GM12878 (cell line): ENCODE data around the gene IQGAP2. TPM values are rescaled to one million over a fixed set of nuclear protein-coding genes. Genes with fewer than 3 reads are reported as not detected.

ENCODE experiments used
- ATAC-seq: fragments of 200-7000 bp; cut with Tn5 transposase; 3 replicates; pipeline ENCODE4 v1.9.1; 2020; ENCODE audit warnings: mild to moderate bottlenecking, moderate library complexity
- BruUV-seq: library from RNA; stranded (reverse); fragments of 400-500 nt; replicated peaks from 2 replicates; lab custom pipeline; 2021; lab: Mats Ljungman, UMichigan
- CTCF ChIA-PET: fragments of 300-600 bp; sonication (Branson Sonifier 250); formaldehyde crosslinking; extraction: SDS; loops from one replicate; lab custom pipeline; 2021; ENCODE audit warnings: inconsistent platforms; lab: Yijun Ruan, JAX
- POLR2A ChIA-PET: fragments of 350-600 bp; formaldehyde crosslinking; extraction: SDS; loops from one replicate; lab custom pipeline; 2021; ENCODE audit warnings: inconsistent platforms; lab: Charles Lee
- RAD21 ChIA-PET: fragments of 300-600 bp; sonication (Branson Sonifier 250); formaldehyde crosslinking; loops from one replicate; lab custom pipeline; 2023; ENCODE audit warnings: antibody characterized with exemption; ENCODE audit not compliant: unreplicated experiment; lab: Charles Lee
- SMC1A ChIA-PET: fragments of 300-600 bp; sonication (Branson Sonifier 250); formaldehyde crosslinking; loops from one replicate; lab custom pipeline; 2023; ENCODE audit not compliant: unreplicated experiment, uncharacterized antibody; lab: Charles Lee
- DNase-seq: peaks from one replicate; pipeline ENCODE4 v3.0.0-alpha.2; 2011; ENCODE audit warnings: low read depth, low spot score
- FAIRE-seq: peaks from 3 replicates; lab custom pipeline; 2011; peaks lifted over from hg19 to GRCh38; lab: Jason Lieb, UNC
- H2AFZ ChIP-seq: 2 replicates; pipeline ENCODE4 v1.6.0; 2011; ENCODE audit warnings: low read depth, low read length, control low read depth; ENCODE audit not compliant: control insufficient read depth
- H3K27ac ChIP-seq: 2 replicates; pipeline ENCODE4 v1.5.1; 2011; ENCODE audit warnings: control low read depth; ENCODE audit not compliant: control insufficient read depth, insufficient read depth
- H3K27me3 ChIP-seq, 2 experiments: replicated peaks in 1 of 2; 2 replicates each; pipeline versions ENCODE4 v1.6.0 to v1.6.1; 2011; ENCODE audit warnings: low read length in 1 of 2; ENCODE audit not compliant: control insufficient read depth in 2 of 2, insufficient read depth in 2 of 2
- H3K36me3 ChIP-seq, 2 experiments: 2 replicates each; pipeline ENCODE4 v1.5.1; 2011; ENCODE audit warnings: low read length in 1 of 2; ENCODE audit not compliant: control insufficient read depth in 2 of 2, insufficient read depth in 2 of 2
- H3K4me1 ChIP-seq: 2 replicates; pipeline ENCODE4 v1.6.1; 2011; ENCODE audit warnings: mild to moderate bottlenecking, low read length, moderate library complexity, mixed read lengths; ENCODE audit not compliant: control insufficient read depth, insufficient read depth
- H3K4me2 ChIP-seq: 2 replicates; pipeline ENCODE4 v1.6.0; 2011; ENCODE audit warnings: control low read depth; ENCODE audit not compliant: control insufficient read depth, insufficient read depth
- H3K4me3 ChIP-seq: fragments of 200-600 bp; sonication (generic); 2 replicates; pipeline ENCODE4 v1.5.1; 2016
- H3K79me2 ChIP-seq: 2 replicates; pipeline ENCODE4 v1.6.0; 2011; ENCODE audit warnings: low read length; ENCODE audit not compliant: control insufficient read depth, insufficient read depth
- H3K9ac ChIP-seq: 2 replicates; pipeline ENCODE4 v1.8.0; 2011; ENCODE audit warnings: low read length, control low read depth, mixed read lengths; ENCODE audit not compliant: control insufficient read depth, insufficient read depth
- H3K9me3 ChIP-seq: replicated peaks from 3 replicates; pipeline ENCODE4 v1.5.1; 2011; ENCODE audit warnings: mild to moderate bottlenecking, low read length; ENCODE audit not compliant: control insufficient read depth, insufficient read depth
- H4K20me1 ChIP-seq: 2 replicates; pipeline ENCODE4 v1.6.0; 2011; ENCODE audit not compliant: control insufficient read depth, insufficient read depth
- ELK1 ChIP-seq: IDR thresholded peaks from 2 replicates; pipeline ENCODE4 v1.6.1; 2012; ENCODE audit warnings: low read depth, low read length, improper control_type of control experiment
- USF1 ChIP-seq: IDR thresholded peaks from 2 replicates; pipeline ENCODE4 v1.6.1; 2011; ENCODE audit warnings: borderline replicate concordance, low read depth, mild to moderate bottlenecking, moderate library complexity, mixed read lengths, low read length; ENCODE audit not compliant: insufficient read depth; ENCODE audit errors: extremely low read length
- WGBS: methylation state at CpG from one replicate; pipeline ENCODE4 v1.1.6; 2016; ENCODE audit warnings: low lambda C conversion rate; ENCODE audit not compliant: insufficient replicate concordance, insufficient coverage; ENCODE audit errors: missing lambda C conversion rate; 5-methylcytosine and 5-hydroxymethylcytosine counted together
- in situ Hi-C: fragments of 300-500 bp; cut with MboI; formaldehyde crosslinking; loops from 9 replicates; pipeline ENCODE4 v1.14.3; 2018; ENCODE audit warnings: mixed read lengths
- intact Hi-C: fragments of 100-400 bp; cut with micrococcal nuclease; formaldehyde crosslinking; loops from one replicate; pipeline ENCODE4 v1.14.2; 2022; ENCODE audit not compliant: unreplicated experiment
- polyA plus RNA-seq, 11 experiments: library from polyadenylated mRNA; depleted of rRNA in 4 of 11; unstranded in 6 of 11; stranded (reverse) in 5 of 11; fragments of >200 nt; fragmentation: Nextera tagmentation in 4 of 11; fragmentation: Illumina TruSeq in 1 of 11; extraction: Ambion mirVana in 4 of 11; extraction: Trizol in 1 of 11; gene quantifications; 1 replicate in 1 of 11; 2 replicates in 10 of 11; pipeline versions ENCODE4 v1.2.1 to v1.2.3, GENCODE V29; 2011 to 2016; ENCODE audit warnings: inconsistent platforms in 2 of 11, missing spikeins in 2 of 11, low read depth in 1 of 11
- small RNA-seq: library from RNA; depleted of rRNA; stranded (forward); fragments of <200 nt; gene quantifications from one replicate; pipeline ENCODE3, GENCODE V24; 2014
- total RNA-seq, 4 experiments: library from RNA; depleted of rRNA in 3 of 4; stranded (reverse); fragments of >200 nt in 3 of 4; fragmentation: Illumina TruSeq in 1 of 4; extraction: Trizol in 1 of 4; gene quantifications; 2 replicates each; pipeline versions ENCODE4 v1.2.1 to v1.2.3, GENCODE V29; 2013 to 2021

Gene IQGAP2
- total and polyA plus RNA-seq, 10 of the 15 experiments (the other 5 are each of a cell fraction or from before 2014, with no cell fraction given) = 14.5 to 41.4 (median 21.8) TPM

DNA sequence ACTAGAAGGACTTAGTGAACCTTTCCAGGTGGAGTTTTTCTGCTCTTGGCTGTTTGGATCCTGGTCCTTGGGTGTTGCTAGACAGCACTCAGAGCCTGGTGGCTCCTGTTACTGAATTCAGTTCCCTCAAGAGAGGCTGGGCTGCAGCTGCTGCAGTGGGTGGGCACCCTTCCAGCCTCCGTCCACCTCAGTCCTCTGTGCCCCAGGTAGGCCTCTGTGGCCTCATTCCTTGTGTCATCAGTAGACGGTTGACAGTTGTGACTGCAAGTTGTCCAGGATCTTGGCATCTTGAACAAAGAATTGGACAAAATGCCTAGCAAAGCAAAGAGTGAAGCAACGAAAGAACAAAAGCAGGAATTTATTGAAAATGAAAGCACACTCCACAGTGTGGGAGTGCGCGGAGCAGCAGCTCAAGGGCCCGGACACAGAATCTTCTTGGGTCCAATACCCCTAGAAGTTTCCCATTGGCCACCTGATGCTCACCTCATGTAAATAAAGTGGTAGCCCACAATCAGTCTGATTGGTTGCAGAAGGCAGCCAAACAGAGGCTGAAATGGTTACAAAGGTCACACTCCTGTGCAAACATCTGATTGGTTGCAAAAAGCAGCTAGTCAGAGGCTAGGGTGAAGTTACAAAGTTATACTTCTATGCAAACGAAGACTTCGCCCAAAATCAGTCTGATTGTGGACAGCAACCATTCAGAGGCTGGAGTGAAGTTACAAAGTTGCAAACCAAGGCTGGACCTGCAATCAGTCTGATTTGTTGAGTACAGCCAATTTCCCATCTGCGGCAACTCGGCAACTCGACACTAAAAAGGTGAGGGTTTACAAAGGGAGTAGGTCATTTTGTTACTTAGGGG is 352.9 kb downstream of the IQGAP2 start (continued):
- TF ChIP-seq USF1 = no peak
- TF ChIP-seq, all 136 proteins: peak for 0

- Histone ChIP-seq H3K9me3 (no peaks in the 10 kb centered on the region), H3K4me2 (no peak overlapping the region), H3K36me3 (no peaks in the 10 kb centered on the region), H3K27ac (no peak overlapping the region), H2AFZ (no peak overlapping the region), H3K27me3 (no peaks in the 10 kb centered on the region), H4K20me1 (no peaks in the 10 kb centered on the region), H3K79me2 (no peaks in the 10 kb centered on the region), H3K9ac (no peak overlapping the region), H3K4me1 (no peaks in the 10 kb centered on the region), H3K4me3 (no peak overlapping the region)
- no peak for FAIRE-seq
- CTCF ChIA-PET = interaction anchor here (0.9 to 2.6 kb wide), 2 partner anchors 15 to 17 kb away, joined by 3 to 6 read pairs; no protein-coding TSS in a partner anchor
- intact Hi-C loops (no loop called here), in situ Hi-C loops (no loop called here)
- no peak for TF ChIP-seq ELK1
- WGBS = 81% methylated on average over 4 of the region's 4 CpGs
- no TSS peak for BruUV-seq
- RAD21 ChIA-PET = interaction anchor here (0.6 kb wide), 1 partner anchor 16 kb away, joined by 3 read pairs; no protein-coding TSS in a partner anchor
- no peak for DNase-seq
- ATAC-seq = no peak
- POLR2A ChIA-PET = no interaction called here
- SMC1A ChIA-PET = interaction anchor here (0.7 to 2.7 kb wide), 3 partner anchors 17 to 156 kb away, joined by 3 to 10 read pairs (median 4); no protein-coding TSS in a partner anchor
Observed at GRCh38 chr5:76757049-76757448, 354.0 kb downstream of the IQGAP2 start.

Small RNAs within 50 kb of the gene (small RNA-seq; reads per million reads assigned to genes)
- gene RF02154 (not detected), gene RF02155 (not detected)

Other genes with a start within 250 kb of the IQGAP2 start
- gene F2RL2, start 220.1 kb downstream of the IQGAP2 start, total RNA-seq (2014; rRNA removed) = not detected in 2 replicates
- not detected in 2 replicates for gene F2RL2, start 220.1 kb downstream of the IQGAP2 start, total RNA-seq (2014; rRNA removed; fragmentation: Illumina TruSeq; extraction: Trizol)
- gene F2RL2, start 220.1 kb downstream of the IQGAP2 start, total RNA-seq (2021) = not detected in 2 replicates
- gene F2RL2, start 220.1 kb downstream of the IQGAP2 start, polyA plus RNA-seq (2011; rRNA removed) = 0.08 and 0.09 TPM in 2 replicates
- gene F2RL2, start 220.1 kb downstream of the IQGAP2 start, polyA plus RNA-seq (2014; fragmentation: Illumina TruSeq; extraction: Trizol) = 0.04 TPM in 1 of 2 replicates, not detected in the other
- gene F2RL2, start 220.1 kb downstream of the IQGAP2 start, polyA plus RNA-seq (2014; fragmentation: Nextera tagmentation; extraction: Ambion mirVana) = under 1 TPM in 1 of 2 experiments, not detected in 1; 0.03 TPM
- 0.11 TPM in 1 of 2 replicates, not detected in the other for gene F2RL2, start 220.1 kb downstream of the IQGAP2 start, polyA plus RNA-seq (2014; rRNA removed)
- gene F2RL2, start 220.1 kb downstream of the IQGAP2 start, polyA plus RNA-seq (2016; fragmentation: Nextera tagmentation; extraction: Ambion mirVana) = under 1 TPM; 0.15 to 0.24 TPM